Panc1 (cell line): Measurements from ENCODE around the gene TAF11L11.

Experiments
- POLR2AphosphoS5 ChIP-seq: IDR thresholded peaks from 2 replicates; pipeline ENCODE4 v1.6.1; 2012; ENCODE audit warnings: mild to moderate bottlenecking, low read depth, low read length, moderate library complexity
- SIN3A ChIP-seq: IDR thresholded peaks from 2 replicates; pipeline ENCODE4 v1.6.1; 2012; ENCODE audit warnings: low read depth, mild to moderate bottlenecking, low read length, moderate library complexity, borderline replicate concordance; ENCODE audit not compliant: insufficient read depth
- TF ChIP-seq, protein P1 (sequence below): fragments of 450-650 bp; IDR thresholded peaks from 2 replicates; pipeline ENCODE4 v1.5.1; 2017; ENCODE audit warnings: mild to moderate bottlenecking
- TF ChIP-seq, protein P2 (sequence below), 2 experiments: IDR thresholded peaks; 2 replicates each; pipeline ENCODE4 v1.6.1; 2011 to 2012; ENCODE audit warnings: low read depth in 2 of 2, control low read depth in 1 of 2, low read length in 1 of 2, mild to moderate bottlenecking in 1 of 2, moderate library complexity in 1 of 2; ENCODE audit not compliant: insufficient read depth in 1 of 2

DNA sequence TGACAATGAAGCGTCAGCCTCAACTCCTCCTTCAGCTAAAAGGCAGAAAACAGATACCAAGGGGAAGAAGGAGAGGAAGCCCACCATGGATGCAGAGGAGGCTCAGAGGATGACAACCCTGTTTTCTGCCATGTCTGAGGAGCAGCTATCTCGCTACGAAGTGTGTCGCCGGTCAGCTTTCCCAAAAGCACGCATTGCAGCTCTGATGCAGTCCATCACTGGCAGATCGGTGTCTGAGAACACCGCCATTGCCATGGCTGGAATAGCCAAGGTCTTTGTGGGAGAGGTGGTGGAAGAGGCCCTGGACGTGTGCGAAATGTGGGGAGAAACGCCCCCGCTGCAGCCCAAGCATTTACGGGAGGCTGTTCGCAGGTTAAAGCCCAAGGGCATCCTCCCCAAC, 968 bp downstream of the TAF11L11 start:
- TF ChIP-seq, protein P1, sequence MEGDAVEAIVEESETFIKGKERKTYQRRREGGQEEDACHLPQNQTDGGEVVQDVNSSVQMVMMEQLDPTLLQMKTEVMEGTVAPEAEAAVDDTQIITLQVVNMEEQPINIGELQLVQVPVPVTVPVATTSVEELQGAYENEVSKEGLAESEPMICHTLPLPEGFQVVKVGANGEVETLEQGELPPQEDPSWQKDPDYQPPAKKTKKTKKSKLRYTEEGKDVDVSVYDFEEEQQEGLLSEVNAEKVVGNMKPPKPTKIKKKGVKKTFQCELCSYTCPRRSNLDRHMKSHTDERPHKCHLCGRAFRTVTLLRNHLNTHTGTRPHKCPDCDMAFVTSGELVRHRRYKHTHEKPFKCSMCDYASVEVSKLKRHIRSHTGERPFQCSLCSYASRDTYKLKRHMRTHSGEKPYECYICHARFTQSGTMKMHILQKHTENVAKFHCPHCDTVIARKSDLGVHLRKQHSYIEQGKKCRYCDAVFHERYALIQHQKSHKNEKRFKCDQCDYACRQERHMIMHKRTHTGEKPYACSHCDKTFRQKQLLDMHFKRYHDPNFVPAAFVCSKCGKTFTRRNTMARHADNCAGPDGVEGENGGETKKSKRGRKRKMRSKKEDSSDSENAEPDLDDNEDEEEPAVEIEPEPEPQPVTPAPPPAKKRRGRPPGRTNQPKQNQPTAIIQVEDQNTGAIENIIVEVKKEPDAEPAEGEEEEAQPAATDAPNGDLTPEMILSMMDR, result no peak
- TF ChIP-seq SIN3A (no peak), POLR2AphosphoS5 (no peak)
- TF ChIP-seq, protein P2, sequence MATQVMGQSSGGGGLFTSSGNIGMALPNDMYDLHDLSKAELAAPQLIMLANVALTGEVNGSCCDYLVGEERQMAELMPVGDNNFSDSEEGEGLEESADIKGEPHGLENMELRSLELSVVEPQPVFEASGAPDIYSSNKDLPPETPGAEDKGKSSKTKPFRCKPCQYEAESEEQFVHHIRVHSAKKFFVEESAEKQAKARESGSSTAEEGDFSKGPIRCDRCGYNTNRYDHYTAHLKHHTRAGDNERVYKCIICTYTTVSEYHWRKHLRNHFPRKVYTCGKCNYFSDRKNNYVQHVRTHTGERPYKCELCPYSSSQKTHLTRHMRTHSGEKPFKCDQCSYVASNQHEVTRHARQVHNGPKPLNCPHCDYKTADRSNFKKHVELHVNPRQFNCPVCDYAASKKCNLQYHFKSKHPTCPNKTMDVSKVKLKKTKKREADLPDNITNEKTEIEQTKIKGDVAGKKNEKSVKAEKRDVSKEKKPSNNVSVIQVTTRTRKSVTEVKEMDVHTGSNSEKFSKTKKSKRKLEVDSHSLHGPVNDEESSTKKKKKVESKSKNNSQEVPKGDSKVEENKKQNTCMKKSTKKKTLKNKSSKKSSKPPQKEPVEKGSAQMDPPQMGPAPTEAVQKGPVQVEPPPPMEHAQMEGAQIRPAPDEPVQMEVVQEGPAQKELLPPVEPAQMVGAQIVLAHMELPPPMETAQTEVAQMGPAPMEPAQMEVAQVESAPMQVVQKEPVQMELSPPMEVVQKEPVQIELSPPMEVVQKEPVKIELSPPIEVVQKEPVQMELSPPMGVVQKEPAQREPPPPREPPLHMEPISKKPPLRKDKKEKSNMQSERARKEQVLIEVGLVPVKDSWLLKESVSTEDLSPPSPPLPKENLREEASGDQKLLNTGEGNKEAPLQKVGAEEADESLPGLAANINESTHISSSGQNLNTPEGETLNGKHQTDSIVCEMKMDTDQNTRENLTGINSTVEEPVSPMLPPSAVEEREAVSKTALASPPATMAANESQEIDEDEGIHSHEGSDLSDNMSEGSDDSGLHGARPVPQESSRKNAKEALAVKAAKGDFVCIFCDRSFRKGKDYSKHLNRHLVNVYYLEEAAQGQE (IDR thresholded peaks at IDR 0.05; ENCODE audit: insufficient read depth in 1 of 2, low read depth in 2 of 2, low read length in 1 of 2), result no peak
